ENCODE results near the gene ANKMY1. TPM values are rescaled to one million over a fixed set of nuclear protein-coding genes. Genes with fewer than 3 reads are reported as not detected.

Gene ANKMY1
- total RNA-seq, 1 experiment from 2014 or later: 19.5 TPM

DNA sequence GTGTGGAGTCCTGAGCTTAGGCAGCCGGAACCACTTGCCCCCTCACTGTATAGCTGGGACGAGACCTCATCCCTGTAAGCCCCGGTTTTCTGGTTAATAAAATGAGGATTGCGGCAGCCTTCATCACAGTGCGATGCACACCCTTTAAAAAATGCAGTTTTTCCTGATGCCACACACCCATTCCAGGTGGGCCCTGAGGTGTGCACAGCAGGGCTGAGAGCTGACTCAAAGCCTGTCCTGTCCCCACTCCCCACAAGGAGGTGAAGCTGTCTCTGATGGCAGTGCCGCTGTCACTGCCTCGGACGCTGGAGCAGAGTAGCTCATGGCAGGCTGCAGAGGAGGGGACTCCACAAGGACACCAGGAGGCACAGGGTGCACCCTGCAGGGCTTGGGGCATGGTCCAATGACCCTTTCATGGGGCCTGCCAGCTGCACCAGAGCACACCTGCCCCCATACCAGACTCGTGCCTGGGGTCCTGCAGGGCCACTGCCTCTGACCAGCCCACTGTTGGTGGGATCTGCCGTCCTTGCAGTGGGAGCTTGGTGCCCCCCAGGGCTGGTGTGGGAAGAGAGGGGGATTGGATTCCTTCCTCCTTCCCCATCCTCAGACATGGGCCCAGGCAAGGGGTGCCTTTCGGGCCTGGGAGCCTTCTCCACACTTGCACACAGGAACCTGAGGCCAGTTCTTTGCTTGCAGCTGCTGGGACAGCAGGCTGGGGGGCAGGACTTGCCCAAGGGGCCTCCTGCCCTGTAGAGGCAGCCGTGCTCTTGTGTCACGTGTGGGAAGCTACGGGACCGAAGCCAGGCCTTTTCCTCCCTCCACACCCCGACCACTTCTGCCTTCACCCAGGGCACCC, 99.5 kb downstream of the ANKMY1 start:
- no peak overlapping the region for H2AFZ ChIP-seq (ENCODE audit: low read length)
- DNase-seq (no peak), ATAC-seq (no peak)
- no peaks in the 10 kb centered on the region for H3K27me3 ChIP-seq (ENCODE audit: low read length)
- POLR2A ChIA-PET (ENCODE audit: unreplicated experiment): no interaction called here
- no peak overlapping the region for H3K4me3 ChIP-seq (ENCODE audit: low read length)
- BruUV-seq (replicated peaks): no TSS peak
- H3K9me3 ChIP-seq (ENCODE audit: low read length): no peaks in the 10 kb centered on the region
- H3K36me3 ChIP-seq (ENCODE audit: low read depth, low read length): no peaks in the 10 kb centered on the region
- H3F3A ChIP-seq (ENCODE audit: low read length, unreplicated experiment): no peaks in the 10 kb centered on the region
- H3K9me2 ChIP-seq (replicated peaks; ENCODE audit: low read length): no peaks in the 10 kb centered on the region
- no peaks in the 10 kb centered on the region for H4K20me1 ChIP-seq (ENCODE audit: low read length)
- TF ChIP-seq EZH2 (IDR thresholded peaks at IDR 0.05; ENCODE audit: low read length, unreplicated experiment) (no peak), EZH2phosphoT487 (IDR thresholded peaks at IDR 0.05; ENCODE audit: borderline replicate concordance, low read length) (no peak)
- TF ChIP-seq, protein P1, sequence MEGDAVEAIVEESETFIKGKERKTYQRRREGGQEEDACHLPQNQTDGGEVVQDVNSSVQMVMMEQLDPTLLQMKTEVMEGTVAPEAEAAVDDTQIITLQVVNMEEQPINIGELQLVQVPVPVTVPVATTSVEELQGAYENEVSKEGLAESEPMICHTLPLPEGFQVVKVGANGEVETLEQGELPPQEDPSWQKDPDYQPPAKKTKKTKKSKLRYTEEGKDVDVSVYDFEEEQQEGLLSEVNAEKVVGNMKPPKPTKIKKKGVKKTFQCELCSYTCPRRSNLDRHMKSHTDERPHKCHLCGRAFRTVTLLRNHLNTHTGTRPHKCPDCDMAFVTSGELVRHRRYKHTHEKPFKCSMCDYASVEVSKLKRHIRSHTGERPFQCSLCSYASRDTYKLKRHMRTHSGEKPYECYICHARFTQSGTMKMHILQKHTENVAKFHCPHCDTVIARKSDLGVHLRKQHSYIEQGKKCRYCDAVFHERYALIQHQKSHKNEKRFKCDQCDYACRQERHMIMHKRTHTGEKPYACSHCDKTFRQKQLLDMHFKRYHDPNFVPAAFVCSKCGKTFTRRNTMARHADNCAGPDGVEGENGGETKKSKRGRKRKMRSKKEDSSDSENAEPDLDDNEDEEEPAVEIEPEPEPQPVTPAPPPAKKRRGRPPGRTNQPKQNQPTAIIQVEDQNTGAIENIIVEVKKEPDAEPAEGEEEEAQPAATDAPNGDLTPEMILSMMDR (conservative IDR thresholded peaks at IDR 0.05; ENCODE audit: low read depth, low read length): no peak
- no peaks in the 10 kb centered on the region for H3K79me2 ChIP-seq (ENCODE audit: low read length)
- intact Hi-C loops (cut with micrococcal nuclease): no loop called here
- no peak overlapping the region for H3K4me2 ChIP-seq (ENCODE audit: low read length)
- no peak overlapping the region for H3K9ac ChIP-seq (ENCODE audit: low read length)
- CTCF ChIA-PET: no interaction called here
- H3K27ac ChIP-seq (ENCODE audit: low read length): no peak overlapping the region
- H3K4me1 ChIP-seq (ENCODE audit: insufficient read depth, low read length): no peaks in the 10 kb centered on the region

DNA sequence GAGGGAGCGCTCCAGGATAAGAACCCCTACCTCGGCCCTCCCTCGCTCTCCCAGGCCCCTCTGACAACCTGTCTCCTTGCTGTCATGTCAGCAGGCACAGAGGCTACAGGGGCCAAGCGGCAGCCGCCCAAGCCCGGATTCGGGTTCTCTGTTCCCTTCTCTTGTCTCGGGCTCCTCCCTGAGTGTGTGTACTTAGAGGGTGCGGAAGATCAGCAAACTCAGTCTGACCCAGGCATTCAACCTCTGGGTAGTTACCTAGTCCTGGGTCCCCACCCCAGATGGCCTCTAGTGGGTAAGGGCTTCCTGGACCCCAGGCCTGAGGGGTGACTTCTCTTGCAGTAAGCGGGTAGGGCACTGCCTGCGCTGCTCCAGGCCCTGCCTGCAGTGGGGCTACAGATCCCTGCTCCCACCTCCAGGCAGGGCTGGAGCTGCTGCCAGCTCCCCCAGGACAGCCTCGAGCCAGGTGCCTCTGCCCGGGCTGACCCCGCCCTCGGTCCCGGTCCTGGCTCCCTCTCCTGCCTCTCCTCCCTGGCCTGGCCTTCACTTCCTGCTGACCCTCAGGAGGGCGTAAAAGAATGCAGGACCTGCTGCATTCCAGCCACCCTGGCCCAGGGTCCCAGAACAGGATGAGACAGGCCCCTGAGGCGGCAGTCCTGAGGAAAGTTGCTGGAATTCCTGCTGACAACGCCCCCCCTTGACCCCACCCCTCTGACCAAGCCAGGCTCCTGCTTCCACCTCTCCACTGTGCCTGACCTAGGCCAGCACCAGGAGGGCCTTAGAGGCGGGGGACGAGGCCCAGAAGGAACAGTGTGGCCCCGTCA, 100.4 kb downstream of the ANKMY1 start:
- H3K9me2 ChIP-seq (replicated peaks; ENCODE audit: low read length): no peaks in the 10 kb centered on the region
- intact Hi-C loops (cut with micrococcal nuclease): no loop called here
- no peaks in the 10 kb centered on the region for H3K9me3 ChIP-seq (ENCODE audit: low read length)
- no peaks in the 10 kb centered on the region for H3K27me3 ChIP-seq (ENCODE audit: low read length)
- H3K36me3 ChIP-seq (ENCODE audit: low read depth, low read length): no peaks in the 10 kb centered on the region
- BruUV-seq (replicated peaks): no TSS peak
- TF ChIP-seq EZH2 (IDR thresholded peaks at IDR 0.05; ENCODE audit: low read length, unreplicated experiment): no peak
- TF ChIP-seq EZH2phosphoT487 (IDR thresholded peaks at IDR 0.05; ENCODE audit: borderline replicate concordance, low read length): no peak
- TF ChIP-seq, protein P1 (conservative IDR thresholded peaks at IDR 0.05; ENCODE audit: low read depth, low read length): no peak
- H3K27ac ChIP-seq (ENCODE audit: low read length): no peak overlapping the region
- no peaks in the 10 kb centered on the region for H3F3A ChIP-seq (ENCODE audit: low read length, unreplicated experiment)
- no peaks in the 10 kb centered on the region for H3K4me1 ChIP-seq (ENCODE audit: insufficient read depth, low read length)
- CTCF ChIA-PET: no interaction called here
- no peaks in the 10 kb centered on the region for H3K79me2 ChIP-seq (ENCODE audit: low read length)
- POLR2A ChIA-PET (ENCODE audit: unreplicated experiment): interaction anchor here (0.7 kb wide), 1 partner anchor 18 kb away, joined by 3 read pairs; no protein-coding TSS in a partner anchor
- no peaks in the 10 kb centered on the region for H4K20me1 ChIP-seq (ENCODE audit: low read length)
- no peak overlapping the region for H2AFZ ChIP-seq (ENCODE audit: low read length)
- H3K4me3 ChIP-seq (ENCODE audit: low read length): no peak overlapping the region
- DNase-seq (no peak), ATAC-seq (no peak)
- no peak overlapping the region for H3K4me2 ChIP-seq (ENCODE audit: low read length)
- no peak overlapping the region for H3K9ac ChIP-seq (ENCODE audit: low read length)

Measured in PC-3 (cell line).